A673 (cell line): ENCODE data around the gene TRDMT1. TPM values are rescaled to one million over a fixed set of nuclear protein-coding genes. Genes with fewer than 3 reads are reported as not detected.

ENCODE experiments used
- BruUV-seq: library from RNA; stranded (reverse); fragments of 400-500 nt; replicated peaks from 2 replicates; lab custom pipeline; 2021; lab: Mats Ljungman, UMichigan
- CTCF ChIA-PET: fragments of 300-600 bp; sonication (Branson Sonifier 250); formaldehyde crosslinking; loops from one replicate; lab custom pipeline; 2022; ENCODE audit warnings: antibody characterized with exemption; lab: Charles Lee
- POLR2A ChIA-PET: fragments of 300-600 bp; sonication (Branson Sonifier 250); formaldehyde crosslinking; loops from one replicate; lab custom pipeline; 2022; ENCODE audit warnings: antibody characterized with exemption; ENCODE audit not compliant: low non-redundant PET; lab: Charles Lee
- DNase-seq: peaks from one replicate; pipeline ENCODE4 v3.0.0-alpha.2; 2015; ENCODE audit warnings: low spot score
- H3K27ac ChIP-seq: fragments of 200-600 bp; sonication (generic); 2 replicates; pipeline ENCODE4 v1.5.1; 2016; ENCODE audit warnings: mixed run types, low read depth, mild to moderate bottlenecking, mixed read lengths, antibody characterized with exemption, low read length; ENCODE audit not compliant: poor library complexity, severe bottlenecking
- H3K27me3 ChIP-seq: fragments of 200-600 bp; sonication (generic); replicated peaks from 2 replicates; pipeline ENCODE4 v1.6.1; 2017; ENCODE audit warnings: mixed run types, low read depth, mild to moderate bottlenecking, mixed read lengths, antibody characterized with exemption, low read length; ENCODE audit not compliant: insufficient read depth, poor library complexity
- H3K36me3 ChIP-seq: fragments of 200-600 bp; sonication (generic); 2 replicates; pipeline ENCODE4 v1.6.1; 2016; ENCODE audit warnings: mixed run types, mild to moderate bottlenecking, mixed read lengths, antibody characterized with exemption, low read length; ENCODE audit not compliant: insufficient read depth, poor library complexity, severe bottlenecking
- H3K4me1 ChIP-seq: fragments of 200-600 bp; sonication (generic); 2 replicates; pipeline ENCODE4 v1.6.1; 2017; ENCODE audit warnings: mixed run types, mild to moderate bottlenecking, mixed read lengths, antibody characterized with exemption, low read length; ENCODE audit not compliant: insufficient read depth, poor library complexity, severe bottlenecking
- H3K4me3 ChIP-seq: fragments of 200-600 bp; sonication (generic); 2 replicates; pipeline ENCODE4 v1.5.1; 2016; ENCODE audit warnings: low read depth, mixed run types, mild to moderate bottlenecking, mixed read lengths, low read length; ENCODE audit not compliant: poor library complexity, severe bottlenecking
- H3K9me3 ChIP-seq: fragments of 200-600 bp; sonication (generic); 2 replicates; pipeline ENCODE4 v1.6.1; 2016; ENCODE audit warnings: mixed run types, low read depth, mild to moderate bottlenecking, mixed read lengths, antibody characterized with exemption, low read length; ENCODE audit not compliant: poor library complexity, severe bottlenecking
- EZH2 ChIP-seq: fragments of 200-600 bp; sonication (generic); IDR thresholded peaks from 2 replicates; pipeline ENCODE4 v1.6.1; 2017; ENCODE audit warnings: borderline replicate concordance, low read depth, mild to moderate bottlenecking, mixed read lengths, antibody characterized with exemption, low read length; ENCODE audit not compliant: poor library complexity, severe bottlenecking
- intact Hi-C: fragments of 100-400 bp; cut with micrococcal nuclease; formaldehyde crosslinking; loops from one replicate; pipeline ENCODE4 v1.10.0; 2022; ENCODE audit not compliant: unreplicated experiment
- total RNA-seq: library from RNA; stranded (reverse); gene quantifications from 2 replicates; pipeline ENCODE4 v1.2.3, GENCODE V29; 2021
- TF ChIP-seq, protein P1 (sequence below): fragments of 300-800, 200-600 bp; sonication (generic); conservative IDR thresholded peaks from 2 replicates; pipeline ENCODE4 v1.5.1; 2017; ENCODE audit warnings: low read depth, mild to moderate bottlenecking, antibody characterized with exemption, low read length, moderate library complexity, mixed read lengths

The TRDMT1 gene
- total RNA-seq, 1 experiment from 2014 or later = 14.0 TPM

DNA sequence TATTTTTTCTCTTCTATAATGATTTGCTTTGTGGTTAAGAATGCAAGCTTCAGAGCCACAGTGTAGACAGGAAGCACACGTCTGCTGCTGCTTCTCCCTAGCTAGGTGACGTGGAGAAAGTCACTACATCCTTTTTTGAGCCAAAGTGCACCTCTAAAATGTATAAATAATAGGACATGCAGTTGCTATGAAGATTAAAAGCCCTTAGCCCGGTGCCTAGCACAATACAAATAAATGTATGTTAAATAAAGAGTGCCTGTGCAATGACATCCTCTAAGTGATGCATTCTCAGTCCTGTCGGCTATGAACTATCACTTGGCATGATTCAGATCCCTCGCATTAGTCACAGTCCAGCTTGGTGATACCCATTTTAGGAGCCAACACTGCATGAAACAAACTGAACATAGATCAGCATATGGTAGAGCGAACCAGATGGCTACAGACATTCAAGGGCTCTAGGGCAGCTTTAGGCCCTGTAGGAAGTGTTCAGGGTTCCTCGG is 4.8 kb upstream of the TRDMT1 start:
- H3K4me3 ChIP-seq = no peak overlapping the region
- TF ChIP-seq, protein P1, sequence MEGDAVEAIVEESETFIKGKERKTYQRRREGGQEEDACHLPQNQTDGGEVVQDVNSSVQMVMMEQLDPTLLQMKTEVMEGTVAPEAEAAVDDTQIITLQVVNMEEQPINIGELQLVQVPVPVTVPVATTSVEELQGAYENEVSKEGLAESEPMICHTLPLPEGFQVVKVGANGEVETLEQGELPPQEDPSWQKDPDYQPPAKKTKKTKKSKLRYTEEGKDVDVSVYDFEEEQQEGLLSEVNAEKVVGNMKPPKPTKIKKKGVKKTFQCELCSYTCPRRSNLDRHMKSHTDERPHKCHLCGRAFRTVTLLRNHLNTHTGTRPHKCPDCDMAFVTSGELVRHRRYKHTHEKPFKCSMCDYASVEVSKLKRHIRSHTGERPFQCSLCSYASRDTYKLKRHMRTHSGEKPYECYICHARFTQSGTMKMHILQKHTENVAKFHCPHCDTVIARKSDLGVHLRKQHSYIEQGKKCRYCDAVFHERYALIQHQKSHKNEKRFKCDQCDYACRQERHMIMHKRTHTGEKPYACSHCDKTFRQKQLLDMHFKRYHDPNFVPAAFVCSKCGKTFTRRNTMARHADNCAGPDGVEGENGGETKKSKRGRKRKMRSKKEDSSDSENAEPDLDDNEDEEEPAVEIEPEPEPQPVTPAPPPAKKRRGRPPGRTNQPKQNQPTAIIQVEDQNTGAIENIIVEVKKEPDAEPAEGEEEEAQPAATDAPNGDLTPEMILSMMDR = no peak
- no peak for TF ChIP-seq EZH2
- ChIA-PET CTCF (no interaction called here), POLR2A (no interaction called here)
- no peak for DNase-seq
- no peak overlapping the region for H3K27ac ChIP-seq
- no peaks in the 10 kb centered on the region for H3K27me3 ChIP-seq
- intact Hi-C loops = no loop called here
- no peaks in the 10 kb centered on the region for H3K9me3 ChIP-seq
- no peaks in the 10 kb centered on the region for H3K36me3 ChIP-seq
- peaks cover 16% of the 10 kb centered on the region for H3K4me1 ChIP-seq
- no TSS peak for BruUV-seq

DNA sequence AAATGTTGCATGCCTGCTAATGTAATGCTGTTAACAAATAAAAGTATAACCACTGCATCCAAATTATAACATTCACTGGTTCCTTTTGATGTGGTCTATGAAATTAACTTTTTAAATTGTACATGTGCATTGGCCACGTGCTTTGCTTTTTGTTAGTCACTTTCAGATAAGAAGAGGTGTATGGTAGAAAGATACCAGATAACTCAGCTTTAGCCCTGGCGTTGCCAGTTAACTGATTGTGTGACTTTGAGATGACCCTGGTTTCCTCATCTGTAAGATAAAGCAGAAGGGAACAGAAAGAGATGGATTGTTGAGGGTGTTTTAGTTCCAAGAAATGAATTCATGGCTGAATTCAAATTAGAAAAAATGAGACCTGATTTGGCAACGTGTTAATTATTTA is 1.9 kb upstream of the TRDMT1 start:
- DNase-seq = no peak
- H3K4me1 ChIP-seq = peaks cover 34% of the 10 kb centered on the region
- H3K4me3 ChIP-seq = no peak overlapping the region
- H3K36me3 ChIP-seq = no peaks in the 10 kb centered on the region
- H3K27ac ChIP-seq = no peak overlapping the region
- no TSS peak for BruUV-seq
- no peaks in the 10 kb centered on the region for H3K27me3 ChIP-seq
- H3K9me3 ChIP-seq = no peaks in the 10 kb centered on the region
- intact Hi-C loops = no loop called here
- POLR2A ChIA-PET = no interaction called here
- no peak for TF ChIP-seq EZH2
- TF ChIP-seq, protein P1 = no peak
- CTCF ChIA-PET = no interaction called here

DNA sequence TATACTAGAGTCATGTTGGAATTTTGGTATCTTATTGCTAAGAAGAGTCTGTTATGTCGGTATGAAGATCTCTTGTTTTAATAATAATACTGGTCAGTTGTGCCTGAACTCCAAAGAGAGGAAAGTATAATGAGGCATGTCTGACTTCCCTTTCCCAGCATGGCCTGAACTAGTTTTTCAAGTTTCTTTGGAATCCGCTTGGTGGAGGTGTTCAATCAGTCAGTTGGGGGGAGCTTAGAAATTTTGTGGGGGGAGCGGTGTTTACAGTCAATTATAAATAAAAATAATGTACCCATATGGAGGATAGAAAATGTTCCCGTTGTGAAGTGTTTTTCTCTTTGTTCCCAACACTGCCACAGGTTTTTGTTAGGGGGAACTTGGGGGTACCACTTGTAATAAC is 1.5 kb upstream of the TRDMT1 start:
- no peaks in the 10 kb centered on the region for H3K27me3 ChIP-seq
- H3K27ac ChIP-seq = no peak overlapping the region
- no peaks in the 10 kb centered on the region for H3K9me3 ChIP-seq
- ChIA-PET CTCF (no interaction called here), POLR2A (no interaction called here)
- H3K4me1 ChIP-seq = peaks cover 34% of the 10 kb centered on the region
- BruUV-seq = no TSS peak
- DNase-seq = no peak
- no peaks in the 10 kb centered on the region for H3K36me3 ChIP-seq
- no peak overlapping the region for H3K4me3 ChIP-seq
- no peak for TF ChIP-seq EZH2
- TF ChIP-seq, protein P1 = no peak
- intact Hi-C loops = no loop called here
